ENCODE measurements around the gene TENT4A. TPM values are rescaled to one million over a fixed set of nuclear protein-coding genes. Genes with fewer than 3 reads are reported as not detected.

TENT4A gene
- total RNA-seq, 1 donor = 21.4 TPM

- H3K27ac ChIP-seq (ENCODE audit: low read depth, low read length) = no peak overlapping the region
- H3K4me2 ChIP-seq (ENCODE audit: insufficient read depth, low read length) = no peak overlapping the region
- H3K36me3 ChIP-seq (ENCODE audit: insufficient read depth, low read length) = peaks cover 72% of the 10 kb centered on the region
- peaks cover 5% of the 10 kb centered on the region for H3K4me1 ChIP-seq (ENCODE audit: insufficient read depth, low read length)
- peak; percentile 84 for TF ChIP-seq CTCF (IDR thresholded peaks at IDR 0.05; ENCODE audit: extremely low read depth, low read depth, low read length)
- peaks cover 94% of the 10 kb centered on the region for H3K79me2 ChIP-seq (ENCODE audit: insufficient read depth, low read length)
- peaks cover 37% of the 10 kb centered on the region for H4K20me1 ChIP-seq (ENCODE audit: insufficient read depth, low read length)
- H3K9me3 ChIP-seq (ENCODE audit: low read depth, low read length) = no peaks in the 10 kb centered on the region
- H2AFZ ChIP-seq (ENCODE audit: low read length) = no peak overlapping the region
- H3K27me3 ChIP-seq (ENCODE audit: insufficient read depth, low read length) = no peaks in the 10 kb centered on the region
- no peak for DNase-seq (ENCODE audit: insufficient read length, low spot score, missing footprints)
- H3K4me3 ChIP-seq (ENCODE audit: insufficient read depth, low read length) = no peak overlapping the region
These were observed 32.5 kb downstream of the TENT4A start for GRCh38 chr5:6745706-6746222.

- H3K4me1 ChIP-seq (ENCODE audit: insufficient read depth, low read length) = peaks cover 5% of the 10 kb centered on the region
- H2AFZ ChIP-seq (ENCODE audit: low read length) = no peak overlapping the region
- H3K79me2 ChIP-seq (ENCODE audit: insufficient read depth, low read length) = peaks cover 94% of the 10 kb centered on the region
- peaks cover 40% of the 10 kb centered on the region for H4K20me1 ChIP-seq (ENCODE audit: insufficient read depth, low read length)
- no peak for TF ChIP-seq CTCF (IDR thresholded peaks at IDR 0.05; ENCODE audit: extremely low read depth, low read depth, low read length)
- no peak overlapping the region for H3K4me3 ChIP-seq (ENCODE audit: insufficient read depth, low read length)
- no peaks in the 10 kb centered on the region for H3K27me3 ChIP-seq (ENCODE audit: insufficient read depth, low read length)
- H3K27ac ChIP-seq (ENCODE audit: low read depth, low read length) = no peak overlapping the region
- no peak overlapping the region for H3K4me2 ChIP-seq (ENCODE audit: insufficient read depth, low read length)
- H3K9me3 ChIP-seq (ENCODE audit: low read depth, low read length) = no peaks in the 10 kb centered on the region
- DNase-seq (ENCODE audit: insufficient read length, low spot score, missing footprints) = no peak
- peaks cover 72% of the 10 kb centered on the region for H3K36me3 ChIP-seq (ENCODE audit: insufficient read depth, low read length)
These were observed 33.0 kb downstream of the TENT4A start for GRCh38 chr5:6746244-6746643.

GRCh38 chr5:6747103-6747502 is 33.9 kb downstream of the TENT4A start:
- Histone ChIP-seq H4K20me1 (ENCODE audit: insufficient read depth, low read length) (peaks cover 37% of the 10 kb centered on the region), H3K79me2 (ENCODE audit: insufficient read depth, low read length) (peaks cover 89% of the 10 kb centered on the region), H2AFZ (ENCODE audit: low read length) (no peak overlapping the region), H3K4me3 (ENCODE audit: insufficient read depth, low read length) (no peak overlapping the region), H3K36me3 (ENCODE audit: insufficient read depth, low read length) (peaks cover 78% of the 10 kb centered on the region), H3K27me3 (ENCODE audit: insufficient read depth, low read length) (no peaks in the 10 kb centered on the region), H3K4me1 (ENCODE audit: insufficient read depth, low read length) (peaks cover 5% of the 10 kb centered on the region), H3K27ac (ENCODE audit: low read depth, low read length) (no peak overlapping the region), H3K9me3 (ENCODE audit: low read depth, low read length) (no peaks in the 10 kb centered on the region), H3K4me2 (ENCODE audit: insufficient read depth, low read length) (no peak overlapping the region)
- DNase-seq (ENCODE audit: insufficient read length, low spot score, missing footprints) = no peak
- no peak for TF ChIP-seq CTCF (IDR thresholded peaks at IDR 0.05; ENCODE audit: extremely low read depth, low read depth, low read length)

- no peak overlapping the region for H2AFZ ChIP-seq (ENCODE audit: low read length)
- no peak for TF ChIP-seq CTCF (IDR thresholded peaks at IDR 0.05; ENCODE audit: extremely low read depth, low read depth, low read length)
- H3K9me3 ChIP-seq (ENCODE audit: low read depth, low read length) = no peaks in the 10 kb centered on the region
- H3K27me3 ChIP-seq (ENCODE audit: insufficient read depth, low read length) = no peaks in the 10 kb centered on the region
- H3K27ac ChIP-seq (ENCODE audit: low read depth, low read length) = no peak overlapping the region
- peaks cover 78% of the 10 kb centered on the region for H3K36me3 ChIP-seq (ENCODE audit: insufficient read depth, low read length)
- no peak overlapping the region for H3K4me3 ChIP-seq (ENCODE audit: insufficient read depth, low read length)
- peaks cover 5% of the 10 kb centered on the region for H3K4me1 ChIP-seq (ENCODE audit: insufficient read depth, low read length)
- H4K20me1 ChIP-seq (ENCODE audit: insufficient read depth, low read length) = peaks cover 37% of the 10 kb centered on the region
- no peak for DNase-seq (ENCODE audit: insufficient read length, low spot score, missing footprints)
- no peak overlapping the region for H3K4me2 ChIP-seq (ENCODE audit: insufficient read depth, low read length)
- H3K79me2 ChIP-seq (ENCODE audit: insufficient read depth, low read length) = peaks cover 79% of the 10 kb centered on the region
These were observed 34.9 kb downstream of the TENT4A start for GRCh38 chr5:6748142-6748541.

Measured in osteoblast (primary cell).